Mammary epithelial cell (primary cell): ENCODE measurements around the gene FAF2.

Experiments used
- CTCF ChIP-seq, 2 donors: IDR thresholded peaks in 1 of 2; conservative IDR thresholded peaks in 1 of 2; 2 replicates each; pipeline ENCODE4 v1.5.1; 2011 to 2012; ENCODE audit warnings: inconsistent platforms in 2 of 2, low read length in 2 of 2, mild to moderate bottlenecking in 2 of 2, control low read depth in 1 of 2, low read depth in 1 of 2; ENCODE audit not compliant: insufficient read depth in 1 of 2; ENCODE audit errors: extremely low read depth in 1 of 2
- EZH2 ChIP-seq: IDR thresholded peaks from 2 replicates; pipeline ENCODE4 v1.6.1; 2012; ENCODE audit warnings: low read length, inconsistent platforms, borderline replicate concordance

- TF ChIP-seq CTCF (conservative IDR thresholded peaks at IDR 0.05 in 1 of 2, IDR thresholded peaks at IDR 0.05 in 1 of 2; ENCODE audit: extremely low read depth in 1 of 2, insufficient read depth in 1 of 2, low read depth in 1 of 2, low read length in 2 of 2) (no peak), EZH2 (no peak)
These were observed 49.7 kb downstream of the FAF2 start for GRCh38 chr5:176497852-176498251.
